Upper lobe of left lung (tissue), 6 donors: ENCODE measurements around the gene MTAP. TPM values are rescaled to one million over a fixed set of nuclear protein-coding genes. Genes with fewer than 3 reads are reported as not detected.

Experiments used
- ATAC-seq, 2 donors: fragments of 200-7000 bp; cut with Tn5 transposase; one replicate each; pipeline ENCODE4 v1.9.1; 2022; ENCODE audit warnings: mild to moderate bottlenecking in 2 of 2, moderate library complexity in 2 of 2; ENCODE audit not compliant: low FRiP score in 2 of 2
- DNase-seq, 2 donors: peaks; one replicate each; pipeline ENCODE4 v3.0.0-alpha.2; 2019 to 2020
- H3K27ac ChIP-seq, 4 donors: fragments of 200-600 bp; sonication (generic); one replicate each; pipeline ENCODE4 v1.5.1; 2016 to 2019
- H3K27me3 ChIP-seq, 4 donors: fragments of 200-600 bp; sonication (generic); one replicate each; pipeline ENCODE4 v1.5.1; 2017 to 2019
- H3K36me3 ChIP-seq, 4 donors: fragments of 200-600 bp; sonication (generic); one replicate each; pipeline ENCODE4 v1.5.1; 2016 to 2019
- H3K4me1 ChIP-seq, 4 donors: fragments of 200-600 bp; sonication (generic); one replicate each; pipeline ENCODE4 v1.5.1; 2018 to 2019
- H3K4me3 ChIP-seq, 4 donors: fragments of 200-600 bp; sonication (generic); one replicate each; pipeline ENCODE4 v1.5.1; 2017 to 2019; ENCODE audit warnings: mild to moderate bottlenecking in 2 of 4, moderate library complexity in 1 of 4
- H3K9me3 ChIP-seq, 4 donors: fragments of 200-600 bp; sonication (generic); one replicate each; pipeline ENCODE4 v1.5.1; 2018 to 2019
- EP300 ChIP-seq, 4 donors: sonication (generic); formaldehyde crosslinking; IDR thresholded peaks; one replicate each; pipeline ENCODE4 v1.5.1; 2017; ENCODE audit warnings: antibody characterized with exemption in 4 of 4, control low read depth in 2 of 4
- POLR2A ChIP-seq, 4 donors: fragments of 450-650 bp; IDR thresholded peaks; one replicate each; pipeline ENCODE4 v1.5.1; 2016 to 2017; ENCODE audit warnings: antibody characterized with exemption in 4 of 4, mild to moderate bottlenecking in 2 of 4
- POLR2AphosphoS5 ChIP-seq, 2 donors: sonication (generic); formaldehyde crosslinking; IDR thresholded peaks; one replicate each; pipeline ENCODE4 v1.5.1; 2017; ENCODE audit warnings: antibody characterized with exemption in 2 of 2
- WGBS, 2 donors: methylation state at CpG; one replicate each; pipeline ENCODE4 v1.1.5; 2017 to 2018; 5-methylcytosine and 5-hydroxymethylcytosine counted together
- total RNA-seq, 6 donors: library from RNA; depleted of rRNA in 4 of 6; stranded (reverse); fragments of >200 nt in 4 of 6; gene quantifications; one replicate each; pipeline versions ENCODE4 v1.1.0 to v1.2.1, GENCODE V29; 2016 to 2021
- TF ChIP-seq, protein P1 (sequence below), 6 experiments: fragments of 450-650 bp in 4 of 6; fragments of 200-600 bp in 2 of 6; sonication (generic) in 2 of 6; IDR thresholded peaks; one replicate each; pipeline ENCODE4 v1.5.1; 2016 to 2019; ENCODE audit warnings: antibody characterized with exemption in 6 of 6
- donor health status: DM: no; HTN: no; CAD: no; lungs with moderate emphysema.
- donor health status: DM: no; HTN: yes; CAD: no; lungs with severe emphysema.

Gene MTAP
- total RNA-seq, 6 donors from 2014 or later = 10.5 to 35.0 (median 25.7) TPM

DNA sequence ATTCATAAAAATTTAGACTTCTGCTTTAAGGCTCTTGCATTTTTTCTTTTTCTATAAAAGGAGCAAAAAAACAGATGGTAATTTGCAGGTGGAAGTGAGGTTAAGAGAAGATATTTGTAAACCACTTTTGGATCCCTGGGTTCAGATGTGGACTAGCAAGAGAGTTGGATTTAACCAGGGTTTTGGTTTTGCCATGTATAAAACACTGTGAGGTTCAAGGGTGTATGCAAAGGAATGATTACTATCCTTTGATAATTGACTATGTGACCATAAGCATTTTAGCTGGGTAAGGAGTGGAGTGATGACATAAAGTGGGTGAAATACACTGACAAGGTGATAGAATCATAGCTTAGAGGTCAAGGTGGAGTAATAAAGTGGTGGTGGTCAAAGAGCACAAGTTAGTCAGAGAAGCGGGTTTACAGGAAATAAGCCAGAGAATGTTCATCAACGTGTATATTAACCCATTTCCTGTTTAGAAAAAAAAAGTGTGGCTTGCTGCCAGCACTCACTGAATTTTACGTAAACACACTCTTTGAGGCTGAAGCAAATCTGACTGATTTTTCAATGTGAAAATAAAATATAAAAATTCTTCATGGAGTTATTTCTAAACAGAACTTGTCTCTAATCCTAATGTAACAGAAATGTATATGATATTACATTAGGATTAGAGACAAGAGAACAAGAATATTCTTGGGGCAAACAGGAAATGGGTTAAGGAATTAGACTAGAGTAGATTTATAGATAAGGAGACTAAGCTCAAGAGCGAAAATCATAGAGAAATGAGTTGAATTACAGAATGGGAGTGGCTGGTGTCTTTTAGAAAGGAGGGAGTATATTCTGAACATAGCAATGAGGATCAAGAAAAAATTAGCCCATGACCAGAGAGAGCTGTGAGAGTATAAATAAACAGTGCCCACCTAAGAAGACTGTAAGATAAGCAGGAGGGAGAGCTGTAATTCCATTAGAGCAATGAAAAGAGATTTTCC lies 117.2 kb downstream of the MTAP start:
- H3K27me3 ChIP-seq = no peaks in the 10 kb centered on the region
- 4 to 8% methylated on average over 4 of the region's 4 CpGs for WGBS, 2 donors

DNA sequence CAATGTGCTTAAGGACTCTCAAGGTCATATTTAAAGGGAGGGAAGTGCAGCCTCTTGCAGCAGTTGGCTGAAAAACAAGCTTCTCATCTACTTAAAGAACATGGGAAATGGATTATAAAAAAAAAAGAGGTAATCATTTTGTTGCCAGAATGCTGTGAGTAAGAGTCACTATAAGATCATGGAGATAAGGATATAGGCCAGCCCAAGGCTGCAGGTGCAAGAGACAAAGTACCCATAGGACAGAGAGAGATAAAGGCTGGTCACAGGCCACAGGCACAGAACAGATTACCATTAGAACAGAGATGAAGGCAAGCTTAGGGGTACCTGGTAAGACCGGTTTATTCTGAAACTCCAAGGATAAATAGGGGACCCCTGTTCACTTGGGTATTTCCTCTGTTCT lies 121.3 kb downstream of the MTAP start:
- Histone ChIP-seq H3K4me1 (peaks cover 0 to 12% (median 6%) of the 10 kb centered on the region in 4 donors), H3K36me3 (no peaks in the 10 kb centered on the region), H3K4me3 (no peak overlapping the region), H3K27ac (no peak overlapping the region), H3K9me3 (no peaks in the 10 kb centered on the region), H3K27me3 (no peaks in the 10 kb centered on the region)
- no peak for TF ChIP-seq POLR2A (IDR thresholded peaks at IDR 0.05)
- TF ChIP-seq, protein P1, sequence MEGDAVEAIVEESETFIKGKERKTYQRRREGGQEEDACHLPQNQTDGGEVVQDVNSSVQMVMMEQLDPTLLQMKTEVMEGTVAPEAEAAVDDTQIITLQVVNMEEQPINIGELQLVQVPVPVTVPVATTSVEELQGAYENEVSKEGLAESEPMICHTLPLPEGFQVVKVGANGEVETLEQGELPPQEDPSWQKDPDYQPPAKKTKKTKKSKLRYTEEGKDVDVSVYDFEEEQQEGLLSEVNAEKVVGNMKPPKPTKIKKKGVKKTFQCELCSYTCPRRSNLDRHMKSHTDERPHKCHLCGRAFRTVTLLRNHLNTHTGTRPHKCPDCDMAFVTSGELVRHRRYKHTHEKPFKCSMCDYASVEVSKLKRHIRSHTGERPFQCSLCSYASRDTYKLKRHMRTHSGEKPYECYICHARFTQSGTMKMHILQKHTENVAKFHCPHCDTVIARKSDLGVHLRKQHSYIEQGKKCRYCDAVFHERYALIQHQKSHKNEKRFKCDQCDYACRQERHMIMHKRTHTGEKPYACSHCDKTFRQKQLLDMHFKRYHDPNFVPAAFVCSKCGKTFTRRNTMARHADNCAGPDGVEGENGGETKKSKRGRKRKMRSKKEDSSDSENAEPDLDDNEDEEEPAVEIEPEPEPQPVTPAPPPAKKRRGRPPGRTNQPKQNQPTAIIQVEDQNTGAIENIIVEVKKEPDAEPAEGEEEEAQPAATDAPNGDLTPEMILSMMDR (IDR thresholded peaks at IDR 0.05) = no peak
- no peak for TF ChIP-seq EP300 (IDR thresholded peaks at IDR 0.05)
- TF ChIP-seq POLR2AphosphoS5 (IDR thresholded peaks at IDR 0.05) = no peak
- DNase-seq (no peak), ATAC-seq (no peak)
- WGBS, 2 donors = 96% methylated on average over 1 of the region's 1 CpG

More for the DNA sequence above, 117.2 kb downstream of the MTAP start:
- H3K36me3 ChIP-seq = no peaks in the 10 kb centered on the region
- peak overlapping the region in 1 of 4 donors; percentile 17 for H3K27ac ChIP-seq
- H3K9me3 ChIP-seq = no peaks in the 10 kb centered on the region
- DNase-seq (no peak), ATAC-seq (no peak)
- no peak overlapping the region for H3K4me3 ChIP-seq
- TF ChIP-seq POLR2AphosphoS5 (IDR thresholded peaks at IDR 0.05) (no peak), POLR2A (IDR thresholded peaks at IDR 0.05) (no peak), EP300 (IDR thresholded peaks at IDR 0.05) (no peak)
- TF ChIP-seq, protein P1 (IDR thresholded peaks at IDR 0.05) = no peak
- peaks cover 0 to 12% (median 6%) of the 10 kb centered on the region in 4 donors for H3K4me1 ChIP-seq

DNA sequence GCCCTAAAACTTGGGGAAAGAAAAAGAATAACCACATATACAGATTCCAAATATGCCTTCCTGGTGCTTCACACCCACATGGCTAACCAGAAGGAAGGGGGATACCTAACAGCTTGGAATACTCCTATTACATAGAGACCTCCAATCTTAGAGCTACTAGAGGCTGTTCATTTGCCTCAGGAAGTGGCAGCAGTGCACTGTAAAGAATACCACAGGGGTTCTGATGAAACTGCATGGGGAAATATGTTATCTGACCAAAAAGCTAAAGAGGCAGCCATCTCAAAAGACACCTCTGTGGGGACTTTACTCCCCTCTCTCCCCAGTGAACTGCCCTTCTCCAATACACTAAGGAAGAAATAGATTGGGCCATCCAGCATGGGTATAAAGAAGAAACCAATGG lies 125.3 kb downstream of the MTAP start:
- Histone ChIP-seq H3K9me3 (no peaks in the 10 kb centered on the region), H3K27ac (no peak overlapping the region), H3K4me1 (no peaks in the 10 kb centered on the region), H3K36me3 (peaks cover 0 to 6% (median 0%) of the 10 kb centered on the region in 4 donors), H3K27me3 (no peaks in the 10 kb centered on the region), H3K4me3 (no peak overlapping the region)
- TF ChIP-seq, protein P1 (IDR thresholded peaks at IDR 0.05) = no peak
- TF ChIP-seq EP300 (IDR thresholded peaks at IDR 0.05) (no peak), POLR2A (IDR thresholded peaks at IDR 0.05) (no peak), POLR2AphosphoS5 (IDR thresholded peaks at IDR 0.05) (no peak)
- ATAC-seq (no peak), DNase-seq (no peak)

DNA sequence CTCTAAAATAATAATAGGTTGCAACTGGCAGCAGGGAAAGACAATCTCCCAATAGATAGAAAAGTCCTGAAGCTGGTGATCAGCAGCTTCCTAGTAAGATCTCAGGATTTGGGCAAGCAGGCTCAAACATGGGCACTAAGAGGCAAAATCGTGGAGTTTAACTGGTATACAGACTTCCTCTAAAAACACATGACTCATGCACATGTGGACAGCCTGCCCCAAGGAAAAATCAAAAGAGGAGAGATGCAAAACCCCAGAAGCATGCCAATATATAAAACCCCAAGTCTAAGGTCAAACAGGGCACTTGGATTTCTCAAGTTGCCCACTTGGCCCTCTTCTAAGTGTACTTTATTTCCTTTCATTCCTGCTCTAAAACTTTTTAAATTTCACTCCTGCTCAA lies 129.0 kb downstream of the MTAP start:
- Histone ChIP-seq H3K27ac (no peak overlapping the region), H3K9me3 (no peaks in the 10 kb centered on the region), H3K36me3 (peaks cover 0 to 6% (median 0%) of the 10 kb centered on the region in 4 donors), H3K4me3 (no peak overlapping the region), H3K27me3 (no peaks in the 10 kb centered on the region), H3K4me1 (no peaks in the 10 kb centered on the region)
- WGBS, 2 donors = 56 to 76% methylated on average over 1 of the region's 1 CpG
- no peak for DNase-seq
- TF ChIP-seq POLR2A (IDR thresholded peaks at IDR 0.05) (no peak), POLR2AphosphoS5 (IDR thresholded peaks at IDR 0.05) (no peak)
- ATAC-seq = no peak

DNA sequence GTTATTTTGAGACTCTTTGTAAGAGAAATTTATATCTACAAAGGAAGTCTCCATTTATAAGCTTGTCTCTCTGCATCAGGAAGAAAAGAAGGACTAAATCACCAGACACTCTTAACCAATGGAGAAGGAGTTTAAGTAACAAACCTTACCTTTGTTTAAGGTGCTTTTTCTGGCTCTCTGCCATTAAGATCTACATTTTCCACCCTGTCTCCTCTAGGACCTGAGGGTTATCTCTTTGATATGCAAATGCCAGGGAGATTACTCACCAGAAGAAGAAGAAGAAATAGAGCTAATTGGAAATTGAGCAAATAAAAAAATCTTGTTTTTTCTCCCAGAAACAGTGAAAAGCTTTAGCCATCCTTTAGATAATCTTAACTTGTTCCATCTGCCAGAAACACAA lies 130.8 kb downstream of the MTAP start:
- DNase-seq (no peak), ATAC-seq (no peak)
- peaks cover 0 to 6% (median 0%) of the 10 kb centered on the region in 4 donors for H3K36me3 ChIP-seq
- no peak overlapping the region for H3K4me3 ChIP-seq
- H3K27me3 ChIP-seq = no peaks in the 10 kb centered on the region
- TF ChIP-seq POLR2AphosphoS5 (IDR thresholded peaks at IDR 0.05) = no peak
- TF ChIP-seq EP300 (IDR thresholded peaks at IDR 0.05) = no peak
- TF ChIP-seq, protein P1 (IDR thresholded peaks at IDR 0.05) = no peak
- no peak for TF ChIP-seq POLR2A (IDR thresholded peaks at IDR 0.05)
- no peaks in the 10 kb centered on the region for H3K9me3 ChIP-seq
- no peak overlapping the region for H3K27ac ChIP-seq
- H3K4me1 ChIP-seq = no peaks in the 10 kb centered on the region
